NT2/D1 (cell line): ENCODE measurements around the gene SLC36A3.

Experiments used
- SUZ12 ChIP-seq: IDR thresholded peaks from 2 replicates; pipeline ENCODE4 v1.6.1; 2011; ENCODE audit not compliant: insufficient read length, insufficient read depth; ENCODE audit errors: extremely low read depth
- YY1 ChIP-seq: IDR thresholded peaks from 2 replicates; pipeline ENCODE4 v1.6.1; 2011; ENCODE audit not compliant: insufficient read length, insufficient read depth
- ZNF274 ChIP-seq: IDR thresholded peaks from 2 replicates; pipeline ENCODE4 v1.6.1; 2011; ENCODE audit warnings: mild to moderate bottlenecking, low read depth, low read length

DNA sequence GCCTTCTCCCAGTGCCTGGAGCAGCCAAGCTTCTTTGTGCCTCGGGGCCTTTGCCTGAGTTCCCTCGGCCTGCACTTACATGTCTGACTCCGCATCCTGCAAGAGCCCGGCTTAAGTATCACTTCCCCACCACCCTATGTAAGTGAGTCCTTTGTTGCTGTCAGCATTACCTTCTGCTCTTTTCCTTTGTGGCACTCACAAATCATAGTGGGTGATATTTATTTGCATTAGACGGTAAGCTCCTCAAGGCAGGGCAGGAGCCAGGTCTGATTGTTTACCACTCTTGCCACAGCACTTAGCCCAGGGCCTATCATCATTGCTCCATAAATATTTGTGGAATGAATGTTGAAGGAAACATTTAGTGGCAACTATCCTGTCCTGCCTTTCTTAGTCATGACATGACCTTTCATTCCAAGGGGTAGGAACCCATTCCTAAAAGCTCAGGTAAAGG lies 45.8 kb downstream of the SLC36A3 start:
- TF ChIP-seq YY1 (no peak), ZNF274 (no peak), SUZ12 (no peak)
